ENCODE data around the gene BRD3OS. TPM values are rescaled to one million over a fixed set of nuclear protein-coding genes. Genes with fewer than 3 reads are reported as not detected.

Gene BRD3OS
- total RNA-seq, 1 experiment from 2014 or later = 16.2 TPM

- Mint-ChIP-seq H3K36me3 (no peaks in the 10 kb centered on the region), H3K27me3 (ENCODE audit: low read depth) (no peaks in the 10 kb centered on the region), H3K9me3 (no peaks in the 10 kb centered on the region), H3K4me1 (peaks cover 33% of the 10 kb centered on the region), H3K27ac (no peak overlapping the region), H3K4me3 (no peak overlapping the region)
- no peak for TF ChIP-seq TEAD4 (CRISPR knock-in tag; IDR thresholded peaks at IDR 0.05)
- TF ChIP-seq MYBL2 (CRISPR knock-in tag; IDR thresholded peaks at IDR 0.05) = no peak
- TF ChIP-seq RELA (CRISPR knock-in tag; IDR thresholded peaks at IDR 0.05; ENCODE audit: borderline replicate concordance) = no peak
- no peak for TF ChIP-seq USF1 (CRISPR knock-in tag; IDR thresholded peaks at IDR 0.05)
- no peak for TF ChIP-seq EMX1 (CRISPR knock-in tag; IDR thresholded peaks at IDR 0.05)
- no peak for TF ChIP-seq ATF6 (CRISPR knock-in tag; IDR thresholded peaks at IDR 0.05)
- TF ChIP-seq FOXJ3 (CRISPR knock-in tag; IDR thresholded peaks at IDR 0.05; ENCODE audit: borderline replicate concordance) = no peak
- no peak for TF ChIP-seq OVOL2 (CRISPR knock-in tag; IDR thresholded peaks at IDR 0.05; ENCODE audit: borderline replicate concordance)
- TF ChIP-seq PRDM15 (CRISPR knock-in tag; IDR thresholded peaks at IDR 0.05) = no peak
- no peak for TF ChIP-seq NFYB (CRISPR knock-in tag; conservative IDR thresholded peaks at IDR 0.05; ENCODE audit: low read depth)
- TF ChIP-seq PREB (CRISPR knock-in tag; IDR thresholded peaks at IDR 0.05; ENCODE audit: borderline replicate concordance) = no peak
- TF ChIP-seq ZNF671 (CRISPR knock-in tag; IDR thresholded peaks at IDR 0.05) = no peak
- no peak for TF ChIP-seq E2F4 (CRISPR knock-in tag; IDR thresholded peaks at IDR 0.05; ENCODE audit: borderline replicate concordance, low read depth)
- TF ChIP-seq ZNF425 (CRISPR knock-in tag; conservative IDR thresholded peaks at IDR 0.05) = no peak
- TF ChIP-seq ELF4 (CRISPR knock-in tag; IDR thresholded peaks at IDR 0.05; ENCODE audit: low read depth) = no peak
- ChIA-PET POLR2A (no interaction called here), CTCF (no interaction called here)
- ATAC-seq (no peak), DNase-seq (ENCODE audit: low spot score) (no peak)
Measured at GRCh38 chr9:133987446-133987788, 37.9 kb upstream of the BRD3OS start.

All from WTC11 (cell line).